CD4-positive, CD25-positive, alpha-beta regulatory T cell (primary cell): ENCODE results near the gene ORM2. TPM values are rescaled to one million over a fixed set of nuclear protein-coding genes. Genes with fewer than 3 reads are reported as not detected.
A peak's percentile ranks its signal among the peaks of the same experiment; 100 is the strongest.
"Not testable (repeated sequence)": the region's sequence is repeated elsewhere in the genome, so short reads cannot be mapped to it uniquely, and the experiment has no call there.

Experiments
- ATAC-seq, 2 donors: fragments of 150-1000 bp; cut with Tn5 transposase; one replicate each; pipeline ENCODE4 v1.10.0; 2021; ENCODE audit warnings: low read depth in 2 of 2, moderate number of reproducible peaks in 2 of 2, moderate library complexity in 1 of 2
- DNase-seq, 3 donors: peaks; one replicate each; pipeline versions ENCODE4 v3.0.0 to v3.0.0-alpha.2; 2012 to 2022; ENCODE audit warnings: mixed read lengths in 1 of 3
- H3K27ac ChIP-seq: one replicate; pipeline ENCODE4 v1.7.0; 2013; ENCODE audit warnings: mild to moderate bottlenecking, low read length; ENCODE audit not compliant: insufficient read depth, poor library complexity, severe bottlenecking
- H3K27me3 ChIP-seq: one replicate; pipeline ENCODE4 v1.7.0; 2013; ENCODE audit warnings: low read length; ENCODE audit not compliant: control insufficient read depth, insufficient read depth
- H3K36me3 ChIP-seq: one replicate; pipeline ENCODE4 v1.7.0; 2013; ENCODE audit warnings: mild to moderate bottlenecking, low read length, moderate library complexity; ENCODE audit not compliant: control insufficient read depth, insufficient read depth
- H3K4me1 ChIP-seq: 2 replicates; pipeline ENCODE4 v1.7.0; 2013; ENCODE audit warnings: mild to moderate bottlenecking, low read length; ENCODE audit not compliant: insufficient read depth, control insufficient read depth, poor library complexity, severe bottlenecking
- H3K4me3 ChIP-seq: one replicate; pipeline ENCODE4 v1.7.0; 2013; ENCODE audit warnings: low read depth, mild to moderate bottlenecking, low read length, moderate library complexity
- H3K9me3 ChIP-seq, 2 experiments: 1 replicate in 1 of 2; 2 replicates in 1 of 2; pipeline ENCODE4 v1.7.0; 2013; ENCODE audit warnings: low read length in 2 of 2, mild to moderate bottlenecking in 1 of 2, moderate library complexity in 1 of 2; ENCODE audit not compliant: control insufficient read depth in 2 of 2
- H3K27ac Mint-ChIP-seq, 3 donors: one replicate each; pipeline ENCODE4 v1.8.0; 2020 to 2022; ENCODE audit warnings: mild to moderate bottlenecking in 3 of 3, mixed read lengths in 3 of 3, moderate library complexity in 2 of 3
- H3K27me3 Mint-ChIP-seq: one replicate; pipeline ENCODE4 v1.8.0; 2022; ENCODE audit warnings: mild to moderate bottlenecking, mixed read lengths
- H3K36me3 Mint-ChIP-seq: one replicate; pipeline ENCODE4 v1.8.0; 2020; ENCODE audit warnings: mixed read lengths
- H3K4me1 Mint-ChIP-seq, 4 donors: one replicate each; pipeline ENCODE4 v1.8.0; 2020 to 2022; ENCODE audit warnings: mixed read lengths in 4 of 4, mild to moderate bottlenecking in 1 of 4
- H3K4me3 Mint-ChIP-seq, 4 donors: one replicate each; pipeline ENCODE4 v1.8.0; 2020 to 2022; ENCODE audit warnings: mild to moderate bottlenecking in 4 of 4, mixed read lengths in 4 of 4, moderate library complexity in 3 of 4
- H3K9me3 Mint-ChIP-seq, 7 donors: one replicate each; pipeline ENCODE4 v1.8.0; 2020 to 2022; ENCODE audit warnings: mixed read lengths in 7 of 7, mild to moderate bottlenecking in 3 of 7, moderate library complexity in 2 of 7
- polyA plus RNA-seq, 4 donors: library from polyadenylated mRNA; unstranded; fragments of 300-500 nt; fragmentation: Illumina TruSeq; gene quantifications; one replicate each; pipeline ENCODE4 v1.2.3, GENCODE V29; 2021
- total RNA-seq: library from RNA; stranded (reverse); gene quantifications from one replicate; pipeline ENCODE4 v1.2.3, GENCODE V29; 2022

ORM2 gene
- total and polyA plus RNA-seq, 5 donors from 2014 or later, result not detected

DNA sequence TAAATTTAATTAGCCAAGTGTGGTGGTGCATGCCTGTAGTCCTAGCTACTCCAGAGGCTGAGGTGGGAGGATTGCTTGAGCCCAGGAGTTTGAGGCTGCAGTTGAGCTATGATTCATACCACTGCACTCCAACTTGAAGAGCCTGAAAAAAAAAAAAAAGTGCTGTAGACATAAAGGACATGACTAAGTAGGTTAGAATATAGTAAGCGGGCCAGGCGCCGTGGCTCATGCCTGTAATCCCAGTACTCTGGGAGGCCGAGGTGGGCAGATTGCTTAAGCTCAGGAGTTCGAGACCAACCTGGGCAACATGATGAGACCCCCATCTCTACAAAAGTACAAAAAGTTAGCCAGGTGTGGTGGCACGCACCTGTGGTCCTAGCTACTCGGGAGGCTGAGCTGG is 9.0 kb upstream of the ORM2 start:
- not testable (repeated sequence) for H3K36me3 Mint-ChIP-seq, ATAC-seq, H3K27me3 ChIP-seq, H3K4me1 Mint-ChIP-seq, H3K4me3 Mint-ChIP-seq, H3K9me3 ChIP-seq, H3K36me3 ChIP-seq, DNase-seq, H3K9me3 Mint-ChIP-seq, H3K4me1 ChIP-seq, H3K27ac Mint-ChIP-seq, H3K27ac ChIP-seq, H3K4me3 ChIP-seq
- peaks cover 24% of the 10 kb centered on the region for H3K27me3 Mint-ChIP-seq

DNA sequence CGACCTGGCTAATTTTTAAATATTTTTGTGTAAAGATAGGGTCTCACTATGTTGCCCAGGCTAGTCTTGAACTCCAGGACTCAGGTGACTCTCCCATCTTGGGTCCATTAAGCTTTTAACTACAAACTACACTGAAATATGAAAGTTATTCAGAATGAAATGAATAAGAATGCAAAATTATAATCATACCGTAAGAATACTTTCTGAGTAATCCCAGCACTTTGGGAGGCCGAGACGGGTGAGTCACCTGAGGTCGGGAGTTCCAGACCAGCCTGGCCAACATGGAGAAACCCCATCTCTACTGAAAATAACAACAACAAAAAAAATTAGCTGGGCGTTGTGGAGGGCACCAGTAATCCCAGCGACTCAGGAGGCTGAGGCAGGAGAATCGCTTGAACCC is 7.9 kb upstream of the ORM2 start:
- peaks cover 22% of the 10 kb centered on the region for H3K27me3 Mint-ChIP-seq
- ATAC-seq (no peak), DNase-seq (no peak)
- no peak overlapping the region for H3K27ac ChIP-seq
- peaks cover 0 to 3% (median 0%) of the 10 kb centered on the region in 4 donors for H3K4me1 Mint-ChIP-seq
- no peak overlapping the region for H3K27ac Mint-ChIP-seq
- no peaks in the 10 kb centered on the region for H3K36me3 Mint-ChIP-seq
- H3K4me3 ChIP-seq, result no peak overlapping the region
- no peaks in the 10 kb centered on the region for H3K27me3 ChIP-seq
- no peaks in the 10 kb centered on the region for H3K4me1 ChIP-seq
- no peaks in the 10 kb centered on the region for H3K9me3 ChIP-seq
- no peaks in the 10 kb centered on the region for H3K9me3 Mint-ChIP-seq
- no peak overlapping the region for H3K4me3 Mint-ChIP-seq
- no peaks in the 10 kb centered on the region for H3K36me3 ChIP-seq

DNA sequence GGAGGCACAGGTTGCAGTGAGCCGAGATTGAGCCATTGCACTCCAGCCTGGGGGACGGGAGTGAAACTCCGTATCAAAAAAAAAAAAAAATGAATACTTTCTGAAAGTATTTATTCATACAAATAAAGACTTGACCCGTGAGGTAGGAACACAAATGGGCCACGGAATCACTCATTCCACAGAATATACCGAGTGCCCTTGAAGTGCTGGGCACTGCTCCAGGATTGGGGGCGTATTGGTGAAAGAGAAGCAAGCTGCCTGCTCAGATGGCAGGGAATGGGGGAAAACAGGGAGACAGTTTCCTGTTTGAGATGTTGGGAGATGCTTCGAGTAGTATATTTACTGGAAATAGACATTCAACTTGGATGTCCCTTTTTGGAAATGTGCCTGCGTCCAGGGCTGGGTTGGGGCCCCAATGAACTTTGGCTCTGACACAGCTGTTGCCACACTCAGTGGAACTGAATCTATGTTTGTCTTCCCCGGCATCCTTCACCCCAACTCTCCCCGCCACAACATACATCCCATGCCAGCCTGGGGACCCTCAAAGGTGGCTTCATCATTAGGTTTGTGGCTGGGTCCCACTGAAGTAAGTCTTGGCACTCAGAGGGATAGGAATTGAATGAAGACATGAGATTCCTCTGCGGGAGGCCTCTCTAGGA is 7.4 kb upstream of the ORM2 start:
- not testable (repeated sequence) for H3K27ac ChIP-seq, H3K36me3 ChIP-seq, H3K27ac Mint-ChIP-seq, H3K4me3 ChIP-seq, H3K27me3 ChIP-seq, ATAC-seq, H3K4me3 Mint-ChIP-seq, DNase-seq, H3K4me1 Mint-ChIP-seq, H3K9me3 ChIP-seq, H3K4me1 ChIP-seq, H3K36me3 Mint-ChIP-seq, H3K9me3 Mint-ChIP-seq
- peaks cover 20% of the 10 kb centered on the region for H3K27me3 Mint-ChIP-seq

DNA sequence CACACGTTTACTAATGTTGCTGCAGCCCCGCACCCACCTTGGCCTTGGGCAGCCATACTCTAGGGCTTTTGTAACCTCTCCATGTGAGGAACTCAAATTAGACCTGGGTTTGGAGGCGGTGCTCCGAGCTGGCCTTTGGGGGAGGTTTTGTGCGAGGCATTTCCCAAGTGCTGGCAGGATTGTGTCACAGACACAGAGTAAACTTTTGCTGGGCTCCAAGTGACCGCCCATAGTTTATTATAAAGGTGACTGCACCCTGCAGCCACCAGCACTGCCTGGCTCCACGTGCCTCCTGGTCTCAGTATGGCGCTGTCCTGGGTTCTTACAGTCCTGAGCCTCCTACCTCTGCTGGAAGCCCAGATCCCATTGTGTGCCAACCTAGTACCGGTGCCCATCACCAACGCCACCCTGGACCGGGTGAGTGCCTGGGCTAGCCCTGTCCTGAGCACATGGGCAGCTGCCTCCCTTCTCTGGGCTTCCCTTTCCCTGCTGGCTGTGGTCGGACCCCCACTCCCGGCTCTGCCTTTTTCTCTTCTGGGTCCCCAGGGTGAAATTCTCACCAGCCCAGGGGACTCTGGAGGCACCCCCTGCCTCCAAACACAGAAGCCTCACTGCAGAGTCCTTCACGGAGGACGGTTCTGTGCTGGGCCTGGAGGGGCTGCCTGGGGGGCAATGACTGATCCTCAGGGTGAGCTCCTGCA is 6.7 kb upstream of the ORM2 start, which contains the start of gene ORM1:
TSS of gene ORM1 (plus strand) at position 268 of the 701 bp plus-strand sequence. CDS start at position 304, 36 bp downstream.
- not testable (repeated sequence) for H3K4me3 Mint-ChIP-seq, H3K4me1 Mint-ChIP-seq, H3K9me3 Mint-ChIP-seq

DNA sequence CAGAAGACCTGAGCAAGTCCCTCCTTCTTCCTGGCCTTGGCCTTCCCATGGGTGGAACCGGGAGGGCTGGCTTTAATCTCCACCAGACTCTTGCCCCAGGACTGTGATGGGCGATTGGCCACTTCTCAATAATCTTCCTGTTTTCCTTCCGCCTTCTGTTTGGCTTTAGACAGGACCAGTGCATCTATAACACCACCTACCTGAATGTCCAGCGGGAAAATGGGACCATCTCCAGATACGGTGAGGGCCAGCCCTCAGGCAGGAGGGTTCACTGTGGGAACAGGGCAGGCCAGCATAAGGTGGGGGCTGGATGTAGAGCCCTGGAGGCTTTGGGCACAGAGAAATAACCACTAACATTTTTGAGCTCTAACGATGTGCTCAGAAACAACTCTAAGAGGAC is 5.8 kb upstream of the ORM2 start:
- H3K27me3 ChIP-seq, ATAC-seq, H3K9me3 Mint-ChIP-seq, H3K4me1 Mint-ChIP-seq, H3K4me3 Mint-ChIP-seq, H3K36me3 ChIP-seq, DNase-seq, H3K4me1 ChIP-seq, H3K27ac Mint-ChIP-seq, H3K9me3 ChIP-seq, H3K4me3 ChIP-seq, H3K36me3 Mint-ChIP-seq, H3K27ac ChIP-seq: not testable (repeated sequence)
- H3K27me3 Mint-ChIP-seq, result peaks cover 15% of the 10 kb centered on the region

More for the DNA sequence above, 6.7 kb upstream of the ORM2 start, which contains the start of gene ORM1:
- H3K4me1 ChIP-seq, H3K4me3 ChIP-seq, H3K27me3 ChIP-seq, H3K27ac Mint-ChIP-seq, H3K27ac ChIP-seq, H3K36me3 Mint-ChIP-seq, DNase-seq, H3K9me3 ChIP-seq, H3K36me3 ChIP-seq: not testable (repeated sequence)
- ATAC-seq, result peak in 1 of 2 donors; percentile 19
- peaks cover 20% of the 10 kb centered on the region for H3K27me3 Mint-ChIP-seq

DNA sequence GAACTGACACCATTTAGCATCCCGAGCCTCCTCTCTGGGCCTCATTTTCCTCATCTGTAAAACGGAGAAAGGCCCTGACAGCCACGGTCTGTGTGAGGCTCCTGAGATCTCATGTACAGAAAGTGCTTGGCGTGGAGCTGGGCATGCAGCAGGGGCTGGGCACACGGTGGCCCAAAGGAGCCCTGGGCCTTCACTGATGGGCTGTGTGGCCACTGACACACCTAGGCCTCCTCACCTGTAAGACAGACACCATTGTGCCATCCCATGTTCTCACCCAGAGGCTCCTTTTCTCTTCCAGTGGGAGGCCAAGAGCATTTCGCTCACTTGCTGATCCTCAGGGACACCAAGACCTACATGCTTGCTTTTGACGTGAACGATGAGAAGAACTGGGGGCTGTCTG is 5.2 kb upstream of the ORM2 start:
- Mint-ChIP-seq H3K36me3 (no peaks in the 10 kb centered on the region), H3K4me1 (no peaks in the 10 kb centered on the region), H3K27ac (no peak overlapping the region), H3K4me3 (no peak overlapping the region), H3K9me3 (no peaks in the 10 kb centered on the region), H3K27me3 (peaks cover 10% of the 10 kb centered on the region)
- no peak for DNase-seq
- Histone ChIP-seq H3K36me3 (no peaks in the 10 kb centered on the region), H3K4me1 (no peaks in the 10 kb centered on the region), H3K27me3 (no peaks in the 10 kb centered on the region), H3K9me3 (no peaks in the 10 kb centered on the region), H3K27ac (no peak overlapping the region), H3K4me3 (no peak overlapping the region)
- no peak for ATAC-seq

DNA sequence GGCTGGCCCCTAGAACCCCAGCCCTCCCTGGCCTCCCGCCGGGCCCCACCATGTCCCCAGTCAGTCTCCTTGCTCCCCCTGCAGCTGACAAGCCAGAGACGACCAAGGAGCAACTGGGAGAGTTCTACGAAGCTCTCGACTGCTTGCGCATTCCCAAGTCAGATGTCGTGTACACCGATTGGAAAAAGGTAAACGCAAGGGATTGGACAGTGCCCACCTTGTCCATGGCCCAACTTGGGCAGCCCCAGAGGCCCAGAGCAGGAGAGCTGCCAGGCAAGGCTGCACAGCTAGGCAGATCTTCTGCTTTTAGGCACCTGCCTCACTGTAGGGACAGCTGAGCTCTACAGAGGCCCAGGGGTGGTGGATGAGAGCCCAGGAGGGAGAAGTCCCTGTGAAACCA is 4.7 kb upstream of the ORM2 start:
- H3K36me3 Mint-ChIP-seq, H3K27ac ChIP-seq, H3K4me3 Mint-ChIP-seq, DNase-seq, ATAC-seq, H3K27ac Mint-ChIP-seq, H3K4me1 Mint-ChIP-seq, H3K9me3 Mint-ChIP-seq, H3K27me3 ChIP-seq, H3K9me3 ChIP-seq, H3K4me3 ChIP-seq, H3K36me3 ChIP-seq, H3K4me1 ChIP-seq: not testable (repeated sequence)
- peaks cover 10% of the 10 kb centered on the region for H3K27me3 Mint-ChIP-seq

DNA sequence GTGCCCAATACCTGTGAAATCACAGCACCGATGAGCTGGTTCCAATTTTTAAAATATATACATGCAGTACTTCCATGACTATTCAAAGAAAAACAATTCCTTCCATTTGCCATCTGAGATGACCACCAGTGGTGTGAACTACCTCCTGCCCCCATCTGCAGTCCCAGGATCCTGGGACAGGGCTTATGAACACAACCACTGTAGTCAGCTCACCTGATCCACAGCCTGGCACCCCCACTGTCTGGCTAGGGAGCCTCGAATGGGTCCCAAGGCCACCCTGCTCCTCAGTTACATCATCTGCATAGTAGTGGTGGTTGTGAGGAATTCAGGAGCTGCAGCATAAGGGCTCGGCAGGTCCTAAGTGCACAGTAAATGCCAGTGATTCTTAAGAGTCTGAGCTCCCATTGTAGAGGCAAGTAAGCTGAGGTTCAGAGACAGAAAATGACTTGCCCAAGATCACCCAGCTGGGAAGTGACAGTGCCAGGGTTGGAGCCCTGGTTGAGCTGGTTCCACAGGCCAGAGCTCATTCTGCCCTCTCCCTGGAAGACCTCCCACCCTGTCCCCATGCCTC is 3.9 kb upstream of the ORM2 start:
- H3K4me3 Mint-ChIP-seq, DNase-seq, H3K36me3 Mint-ChIP-seq, H3K4me3 ChIP-seq, ATAC-seq, H3K9me3 Mint-ChIP-seq, H3K27ac ChIP-seq, H3K27ac Mint-ChIP-seq, H3K4me1 ChIP-seq, H3K4me1 Mint-ChIP-seq, H3K36me3 ChIP-seq, H3K27me3 Mint-ChIP-seq, H3K9me3 ChIP-seq, H3K27me3 ChIP-seq: not testable (repeated sequence)
